Measurements from ENCODE around the gene GAPT. TPM values are rescaled to one million over a fixed set of nuclear protein-coding genes. Genes with fewer than 3 reads are reported as not detected.

The GAPT gene
- polyA plus RNA-seq, 1 of the 3 experiments (the other 2 are of a cell fraction): not detected

GRCh38 chr5:58505971-58506640, 14.9 kb downstream of the GAPT start:
- Histone ChIP-seq H2AFZ (ENCODE audit: low read depth) (no peak overlapping the region), H3K4me3 (ENCODE audit: low read depth in 2 of 2, low read length in 1 of 2) (no peak overlapping the region), H3K4me2 (no peak overlapping the region), H3F3A (replicated peaks; ENCODE audit: insufficient read depth) (no peaks in the 10 kb centered on the region), H3K36me3 (replicated peaks in 1 of 2; ENCODE audit: control insufficient read depth in 1 of 2, insufficient read depth in 2 of 2, low read length in 1 of 2) (no peaks in the 10 kb centered on the region), H3K9ac (no peak overlapping the region), H3K79me2 (ENCODE audit: insufficient read depth) (no peaks in the 10 kb centered on the region), H4K20me1 (ENCODE audit: insufficient read depth) (no peaks in the 10 kb centered on the region), H3K9me2 (no peaks in the 10 kb centered on the region), H3K27me3 (ENCODE audit: insufficient read depth) (no peaks in the 10 kb centered on the region; the same call in 1 of the 2 replicates), H3K4me1 (ENCODE audit: control insufficient read depth in 1 of 2, insufficient read depth in 2 of 2, low read depth in 1 of 2, low read length in 1 of 2) (no peaks in the 10 kb centered on the region), H3K9me3 (no peaks in the 10 kb centered on the region), H3K27ac (ENCODE audit: low read depth in 2 of 2, low read length in 1 of 2) (no peak overlapping the region)
- 45% methylated on average over 2 of the region's 2 CpGs for WGBS (ENCODE audit: low lambda C conversion rate)
- ChIA-PET CTCF (interaction anchor here (1.0 to 4.5 kb wide), 3 partner anchors 10 to 343 kb away, joined by 3 to 36 read pairs (median 3); no protein-coding TSS in a partner anchor), POLR2A (no interaction called here)
- no peak for DNase-seq
- TF ChIP-seq, protein P1, sequence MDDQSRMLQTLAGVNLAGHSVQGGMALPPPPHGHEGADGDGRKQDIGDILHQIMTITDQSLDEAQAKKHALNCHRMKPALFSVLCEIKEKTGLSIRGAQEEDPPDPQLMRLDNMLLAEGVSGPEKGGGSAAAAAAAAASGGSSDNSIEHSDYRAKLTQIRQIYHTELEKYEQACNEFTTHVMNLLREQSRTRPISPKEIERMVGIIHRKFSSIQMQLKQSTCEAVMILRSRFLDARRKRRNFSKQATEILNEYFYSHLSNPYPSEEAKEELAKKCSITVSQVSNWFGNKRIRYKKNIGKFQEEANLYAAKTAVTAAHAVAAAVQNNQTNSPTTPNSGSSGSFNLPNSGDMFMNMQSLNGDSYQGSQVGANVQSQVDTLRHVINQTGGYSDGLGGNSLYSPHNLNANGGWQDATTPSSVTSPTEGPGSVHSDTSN (IDR thresholded peaks at IDR 0.05): no peak
- TF ChIP-seq RCOR1 (IDR thresholded peaks at IDR 0.05; ENCODE audit: low read length): no peak
- TF ChIP-seq NRF1 (IDR thresholded peaks at IDR 0.05; ENCODE audit: low read depth, low read length): no peak
- TF ChIP-seq TAF1 (IDR thresholded peaks at IDR 0.05; ENCODE audit: borderline replicate concordance, low read depth, low read length): no peak
- no peak for TF ChIP-seq SIN3A (IDR thresholded peaks at IDR 0.05; ENCODE audit: borderline replicate concordance, low read depth, low read length)
- no peak for TF ChIP-seq ZBTB33 (IDR thresholded peaks at IDR 0.05; ENCODE audit: borderline replicate concordance, low read depth)
- TF ChIP-seq CHD2 (IDR thresholded peaks at IDR 0.05; ENCODE audit: low read length, partially characterized antibody): no peak
- TF ChIP-seq CTCF (IDR thresholded peaks at IDR 0.05): no peak
- no peak for TF ChIP-seq SMC3 (IDR thresholded peaks at IDR 0.05; ENCODE audit: low read depth, low read length)
- TF ChIP-seq POLR2AphosphoS5 (IDR thresholded peaks at IDR 0.05; ENCODE audit: low read depth, low read length): no peak
- no peak for TF ChIP-seq TCF12 (IDR thresholded peaks at IDR 0.05)
- TF ChIP-seq YY1 (IDR thresholded peaks at IDR 0.05; ENCODE audit: low read depth): no peak
- no peak for TF ChIP-seq GATA2 (CRISPR knock-in tag; IDR thresholded peaks at IDR 0.05)
- TF ChIP-seq RFX5 (IDR thresholded peaks at IDR 0.05; ENCODE audit: low read length): no peak
- no peak for TF ChIP-seq EZH2phosphoT487 (IDR thresholded peaks at IDR 0.05; ENCODE audit: borderline replicate concordance, low read depth)
- no peak for TF ChIP-seq FOXM1 (IDR thresholded peaks at IDR 0.05; ENCODE audit: low read depth)
- TF ChIP-seq MEF2A (IDR thresholded peaks at IDR 0.05; ENCODE audit: borderline replicate concordance, low read depth): no peak
- TF ChIP-seq TEAD4 (IDR thresholded peaks at IDR 0.05; ENCODE audit: borderline replicate concordance, insufficient read depth): no peak

Data from SK-N-SH (cell line).